CD4-positive, alpha-beta T cell treated with Interleukin-2 at 100 ng/mL for 4 hours (primary cell): ENCODE results near the gene C19orf44.
"Not testable (repeated sequence)": the region's sequence is repeated elsewhere in the genome, so short reads cannot be mapped to it uniquely, and the experiment has no call there.

Experiments
- DNase-seq: peaks from one replicate; pipeline ENCODE4 v3.0.0-alpha.2; 2020; ENCODE audit warnings: low spot score

Gene C19orf44

GRCh38 chr19:16495982-16496612 is at the start of gene C19orf44, which contains the start of gene CALR3:
Gene C19orf44, plus strand, starts transcription at chr19:16496394. Its CDS starts 4,399 bp downstream, at chr19:16500793.
Gene CALR3, minus strand, starts transcription at chr19:16496167. Its CDS starts 38 bp downstream, at chr19:16496129.
- DNase-seq: peak; percentile 97

GRCh38 chr19:16446724-16447368 is 49.3 kb upstream of the C19orf44 start:
- DNase-seq: peak; percentile 38

- not testable (repeated sequence) for DNase-seq
Measured at GRCh38 chr19:16448872-16449271, 47.3 kb upstream of the C19orf44 start.

- peak; percentile 61 for DNase-seq
Measured at GRCh38 chr19:16449330-16449961, 46.7 kb upstream of the C19orf44 start.

- no peak for DNase-seq
Measured at GRCh38 chr19:16452325-16452724, 43.9 kb upstream of the C19orf44 start.

- DNase-seq: no peak
Measured at GRCh38 chr19:16454351-16454918, 41.8 kb upstream of the C19orf44 start.

- DNase-seq: no peak
Measured at GRCh38 chr19:16455489-16455888, 40.7 kb upstream of the C19orf44 start.

- DNase-seq: no peak
Measured at GRCh38 chr19:16456652-16457194, 39.5 kb upstream of the C19orf44 start.

GRCh38 chr19:16457195-16457953 is 38.8 kb upstream of the C19orf44 start:
- no peak for DNase-seq

GRCh38 chr19:16457954-16458331 is 38.3 kb upstream of the C19orf44 start:
- DNase-seq: no peak

GRCh38 chr19:16458391-16459341 is 37.5 kb upstream of the C19orf44 start:
- DNase-seq: no peak

- no peak for DNase-seq
Measured at GRCh38 chr19:16459680-16460079, 36.5 kb upstream of the C19orf44 start.

- DNase-seq: no peak
Measured at GRCh38 chr19:16460454-16460853, 35.7 kb upstream of the C19orf44 start.

- DNase-seq: no peak
Measured at GRCh38 chr19:16461630-16462051, 34.6 kb upstream of the C19orf44 start.

- no peak for DNase-seq
Measured at GRCh38 chr19:16462757-16463250, 33.4 kb upstream of the C19orf44 start.

- DNase-seq: no peak
Measured at GRCh38 chr19:16463341-16463990, 32.7 kb upstream of the C19orf44 start.

- no peak for DNase-seq
Measured at GRCh38 chr19:16463991-16464575, 32.1 kb upstream of the C19orf44 start.

GRCh38 chr19:16465239-16465638 is 31.0 kb upstream of the C19orf44 start:
- DNase-seq: no peak

- not testable (repeated sequence) for DNase-seq
Measured at GRCh38 chr19:16466802-16467427, 29.3 kb upstream of the C19orf44 start.
